ENCODE measurements around the gene FBXL20. TPM values are rescaled to one million over a fixed set of nuclear protein-coding genes. Genes with fewer than 3 reads are reported as not detected.
A peak's percentile ranks its signal among the peaks of the same experiment; 100 is the strongest.

FBXL20 gene
- total RNA-seq, 3 donors from 2014 or later (not counting 1 experiment from before 2014, with no cell fraction given) = 25.5 to 34.2 (median 32.4) TPM

- H3K27me3 ChIP-seq (ENCODE audit: control insufficient read depth, insufficient read depth, low read length) = peaks cover 10% of the 10 kb centered on the region
- 88% methylated on average over 16 of the region's 16 CpGs for WGBS (ENCODE audit: insufficient coverage)
- H3K4me3 Mint-ChIP-seq = no peak overlapping the region
- DNase-seq (no peak), ATAC-seq (no peak)
- no peaks in the 10 kb centered on the region for H3K36me3 ChIP-seq (ENCODE audit: control insufficient read depth, insufficient read depth, low read length)
- no peak overlapping the region for H3K27ac Mint-ChIP-seq
- H3K4me1 ChIP-seq (ENCODE audit: control insufficient read depth, insufficient read depth, low read length) = peaks cover 28% of the 10 kb centered on the region
- H3K9me3 ChIP-seq (ENCODE audit: control insufficient read depth, insufficient read depth, low read length) = no peaks in the 10 kb centered on the region
- peaks cover 0 to 15% of the 10 kb centered on the region in 2 donors for H3K4me1 Mint-ChIP-seq
- no peak overlapping the region for H3K27ac ChIP-seq (ENCODE audit: low read length)
- TF ChIP-seq, protein P1, sequence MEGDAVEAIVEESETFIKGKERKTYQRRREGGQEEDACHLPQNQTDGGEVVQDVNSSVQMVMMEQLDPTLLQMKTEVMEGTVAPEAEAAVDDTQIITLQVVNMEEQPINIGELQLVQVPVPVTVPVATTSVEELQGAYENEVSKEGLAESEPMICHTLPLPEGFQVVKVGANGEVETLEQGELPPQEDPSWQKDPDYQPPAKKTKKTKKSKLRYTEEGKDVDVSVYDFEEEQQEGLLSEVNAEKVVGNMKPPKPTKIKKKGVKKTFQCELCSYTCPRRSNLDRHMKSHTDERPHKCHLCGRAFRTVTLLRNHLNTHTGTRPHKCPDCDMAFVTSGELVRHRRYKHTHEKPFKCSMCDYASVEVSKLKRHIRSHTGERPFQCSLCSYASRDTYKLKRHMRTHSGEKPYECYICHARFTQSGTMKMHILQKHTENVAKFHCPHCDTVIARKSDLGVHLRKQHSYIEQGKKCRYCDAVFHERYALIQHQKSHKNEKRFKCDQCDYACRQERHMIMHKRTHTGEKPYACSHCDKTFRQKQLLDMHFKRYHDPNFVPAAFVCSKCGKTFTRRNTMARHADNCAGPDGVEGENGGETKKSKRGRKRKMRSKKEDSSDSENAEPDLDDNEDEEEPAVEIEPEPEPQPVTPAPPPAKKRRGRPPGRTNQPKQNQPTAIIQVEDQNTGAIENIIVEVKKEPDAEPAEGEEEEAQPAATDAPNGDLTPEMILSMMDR (IDR thresholded peaks at IDR 0.05) = no peak
- H3K9me3 Mint-ChIP-seq = no peaks in the 10 kb centered on the region
- H3K27me3 Mint-ChIP-seq (ENCODE audit: low read depth in 2 of 2) = peaks cover 14 to 29% of the 10 kb centered on the region in 2 donors
- intact Hi-C loops (cut with micrococcal nuclease) = no loop called here
- no peaks in the 10 kb centered on the region for H3K36me3 Mint-ChIP-seq
- H3K4me3 ChIP-seq (ENCODE audit: low read length) = no peak overlapping the region
Observed at GRCh38 chr17:39212841-39213480, 188.5 kb downstream of the FBXL20 start.

- WGBS (ENCODE audit: insufficient coverage) = 91% methylated on average over 9 of the region's 11 CpGs
- ATAC-seq = no peak
- H3K4me1 Mint-ChIP-seq = peaks cover 0 to 14% of the 10 kb centered on the region in 2 donors
- H3K36me3 Mint-ChIP-seq = no peaks in the 10 kb centered on the region
- H3K27me3 ChIP-seq (ENCODE audit: control insufficient read depth, insufficient read depth, low read length) = peaks cover 10% of the 10 kb centered on the region
- H3K36me3 ChIP-seq (ENCODE audit: control insufficient read depth, insufficient read depth, low read length) = no peaks in the 10 kb centered on the region
- peaks cover 14 to 28% of the 10 kb centered on the region in 2 donors for H3K27me3 Mint-ChIP-seq (ENCODE audit: low read depth in 2 of 2)
- H3K4me1 ChIP-seq (ENCODE audit: control insufficient read depth, insufficient read depth, low read length) = peaks cover 29% of the 10 kb centered on the region
- H3K4me3 ChIP-seq (ENCODE audit: low read length) = no peak overlapping the region
- DNase-seq = no peak
- TF ChIP-seq, protein P1 (IDR thresholded peaks at IDR 0.05) = no peak
- intact Hi-C loops (cut with micrococcal nuclease) = no loop called here
- no peak overlapping the region for H3K27ac Mint-ChIP-seq
- H3K4me3 Mint-ChIP-seq = no peak overlapping the region
- H3K9me3 Mint-ChIP-seq = no peaks in the 10 kb centered on the region
- no peaks in the 10 kb centered on the region for H3K9me3 ChIP-seq (ENCODE audit: control insufficient read depth, insufficient read depth, low read length)
- H3K27ac ChIP-seq (ENCODE audit: low read length) = no peak overlapping the region
Observed at GRCh38 chr17:39212195-39212810, 189.1 kb downstream of the FBXL20 start.

- DNase-seq (no peak), ATAC-seq (peak in 1 of 3 donors; percentile 3)
- H3K4me3 Mint-ChIP-seq = no peak overlapping the region
- Histone ChIP-seq H3K4me3 (ENCODE audit: low read length) (peak overlapping the region; percentile 24), H3K9me3 (ENCODE audit: control insufficient read depth, insufficient read depth, low read length) (no peaks in the 10 kb centered on the region), H3K27ac (ENCODE audit: low read length) (no peak overlapping the region), H3K36me3 (ENCODE audit: control insufficient read depth, insufficient read depth, low read length) (peaks cover 2% of the 10 kb centered on the region), H3K4me1 (ENCODE audit: control insufficient read depth, insufficient read depth, low read length) (peaks cover 29% of the 10 kb centered on the region), H3K27me3 (ENCODE audit: control insufficient read depth, insufficient read depth, low read length) (peaks cover 10% of the 10 kb centered on the region)
- H3K27me3 Mint-ChIP-seq (ENCODE audit: low read depth in 2 of 2) = peaks cover 0 to 15% of the 10 kb centered on the region in 2 donors
- 8% methylated on average over 22 of the region's 22 CpGs for WGBS (ENCODE audit: insufficient coverage)
- H3K27ac Mint-ChIP-seq = peak overlapping the region in 1 of 2 donors; percentile 86
- peaks cover 0 to 14% of the 10 kb centered on the region in 2 donors for H3K4me1 Mint-ChIP-seq
- H3K9me3 Mint-ChIP-seq = no peaks in the 10 kb centered on the region
- TF ChIP-seq, protein P1 (IDR thresholded peaks at IDR 0.05) = no peak
- no peaks in the 10 kb centered on the region for H3K36me3 Mint-ChIP-seq
- intact Hi-C loops (cut with micrococcal nuclease) = no loop called here
Observed at GRCh38 chr17:39210093-39210434, 191.4 kb downstream of the FBXL20 start.

Measured in natural killer cell (primary cell).